HG03097 (cell line): ENCODE data around the gene PRDM16.

Experiments
- ATAC-seq: cut with Tn5 transposase; IDR thresholded peaks from one replicate; pipeline ENCODE4 v1.9.1; 2021; ENCODE audit not compliant: unreplicated experiment, low FRiP score

Gene PRDM16

GRCh38 chr1:3249631-3250501, 180.9 kb downstream of the PRDM16 start:
- ATAC-seq, result no peak

- ATAC-seq, result no peak
Observed at GRCh38 chr1:3250624-3251023, 181.6 kb downstream of the PRDM16 start.

- ATAC-seq, result no peak
Observed at GRCh38 chr1:3251099-3251806, 182.2 kb downstream of the PRDM16 start.

- no peak for ATAC-seq
Observed at GRCh38 chr1:3251807-3252428, 182.9 kb downstream of the PRDM16 start.

- no peak for ATAC-seq
Observed at GRCh38 chr1:3255680-3256079, 186.7 kb downstream of the PRDM16 start.

- no peak for ATAC-seq
Observed at GRCh38 chr1:3257788-3258187, 188.8 kb downstream of the PRDM16 start.

GRCh38 chr1:3258386-3259003, 189.5 kb downstream of the PRDM16 start:
- ATAC-seq, result no peak

GRCh38 chr1:3259020-3259419, 190.0 kb downstream of the PRDM16 start:
- no peak for ATAC-seq

- no peak for ATAC-seq
Observed at GRCh38 chr1:3261007-3261968, 192.3 kb downstream of the PRDM16 start.

GRCh38 chr1:3261969-3262579, 193.1 kb downstream of the PRDM16 start:
- ATAC-seq, result no peak

- ATAC-seq, result no peak
Observed at GRCh38 chr1:3262681-3263286, 193.8 kb downstream of the PRDM16 start.

GRCh38 chr1:3263790-3264189, 194.8 kb downstream of the PRDM16 start:
- no peak for ATAC-seq

- no peak for ATAC-seq
Observed at GRCh38 chr1:3264456-3264855, 195.5 kb downstream of the PRDM16 start.

- ATAC-seq, result no peak
Observed at GRCh38 chr1:3265835-3266805, 197.1 kb downstream of the PRDM16 start.

GRCh38 chr1:3266870-3267549, 198.0 kb downstream of the PRDM16 start:
- ATAC-seq, result no peak

- ATAC-seq, result no peak
Observed at GRCh38 chr1:3267550-3268270, 198.7 kb downstream of the PRDM16 start.

- ATAC-seq, result no peak
Observed at GRCh38 chr1:3268281-3268680, 199.3 kb downstream of the PRDM16 start.
